ENCODE results near the gene AAK1.
"Not testable (repeated sequence)": the region's sequence is repeated elsewhere in the genome, so short reads cannot be mapped to it uniquely, and the experiment has no call there.

DNA sequence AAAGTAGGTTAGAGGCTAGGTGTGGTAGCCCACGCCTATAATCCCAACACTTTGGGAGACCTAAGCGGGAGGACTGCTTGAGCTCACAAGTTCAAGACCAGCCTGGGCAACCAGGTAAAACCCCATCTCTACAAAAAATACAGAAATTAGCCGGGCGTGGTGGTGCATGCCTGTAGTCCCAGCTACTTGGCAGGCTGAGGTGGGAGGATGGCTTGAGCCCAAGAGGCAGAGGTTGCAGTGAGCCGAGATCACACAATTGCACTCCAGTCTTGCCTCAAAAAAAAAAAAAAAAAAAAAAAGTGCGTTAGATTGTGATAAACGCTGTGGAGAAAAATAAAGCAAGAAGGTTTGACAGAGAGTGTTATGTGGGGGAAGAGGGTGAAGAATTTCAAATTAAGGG is 36.8 kb downstream of the AAK1 start:
- TF ChIP-seq, protein P1, sequence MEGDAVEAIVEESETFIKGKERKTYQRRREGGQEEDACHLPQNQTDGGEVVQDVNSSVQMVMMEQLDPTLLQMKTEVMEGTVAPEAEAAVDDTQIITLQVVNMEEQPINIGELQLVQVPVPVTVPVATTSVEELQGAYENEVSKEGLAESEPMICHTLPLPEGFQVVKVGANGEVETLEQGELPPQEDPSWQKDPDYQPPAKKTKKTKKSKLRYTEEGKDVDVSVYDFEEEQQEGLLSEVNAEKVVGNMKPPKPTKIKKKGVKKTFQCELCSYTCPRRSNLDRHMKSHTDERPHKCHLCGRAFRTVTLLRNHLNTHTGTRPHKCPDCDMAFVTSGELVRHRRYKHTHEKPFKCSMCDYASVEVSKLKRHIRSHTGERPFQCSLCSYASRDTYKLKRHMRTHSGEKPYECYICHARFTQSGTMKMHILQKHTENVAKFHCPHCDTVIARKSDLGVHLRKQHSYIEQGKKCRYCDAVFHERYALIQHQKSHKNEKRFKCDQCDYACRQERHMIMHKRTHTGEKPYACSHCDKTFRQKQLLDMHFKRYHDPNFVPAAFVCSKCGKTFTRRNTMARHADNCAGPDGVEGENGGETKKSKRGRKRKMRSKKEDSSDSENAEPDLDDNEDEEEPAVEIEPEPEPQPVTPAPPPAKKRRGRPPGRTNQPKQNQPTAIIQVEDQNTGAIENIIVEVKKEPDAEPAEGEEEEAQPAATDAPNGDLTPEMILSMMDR (IDR thresholded peaks at IDR 0.05): not testable (repeated sequence)
- not testable (repeated sequence) for TF ChIP-seq POLR2AphosphoS5, POLR2A (IDR thresholded peaks at IDR 0.05)

Data from prostate gland (tissue), 2 donors.